HepG2 (cell line): ENCODE measurements around the gene ABRACL. TPM values are rescaled to one million over a fixed set of nuclear protein-coding genes. Genes with fewer than 3 reads are reported as not detected.

ENCODE experiments used
- ATAD3A ChIP-seq: sonication (generic); formaldehyde crosslinking; IDR thresholded peaks from 2 replicates; pipeline ENCODE4 v1.4.0; 2020; ENCODE audit warnings: missing genetic modification reagents
- GATAD2A ChIP-seq: IDR thresholded peaks from 2 replicates; pipeline ENCODE4 v1.6.1; 2016
- HCFC1 ChIP-seq: fragments of 150-350 bp; IDR thresholded peaks from 2 replicates; pipeline ENCODE4 v1.6.1; 2014; ENCODE audit warnings: low read depth, low read length
- HHEX ChIP-seq: IDR thresholded peaks from 2 replicates; pipeline ENCODE4 v1.6.1; 2016; ENCODE audit warnings: control low read depth
- HNRNPUL1 ChIP-seq: fragments of 200-400 bp; formaldehyde crosslinking; IDR thresholded peaks from 2 replicates; pipeline ENCODE4 v1.6.1; 2017; ENCODE audit warnings: low read depth, mild to moderate bottlenecking, low read length, moderate library complexity
- HOXA9 ChIP-seq: sonication (generic); formaldehyde crosslinking; IDR thresholded peaks from 2 replicates; pipeline ENCODE4 v1.8.1; 2022; ENCODE audit warnings: missing genetic modification reagents, mild to moderate bottlenecking, moderate library complexity, borderline replicate concordance
- MAFK ChIP-seq, 2 experiments: IDR thresholded peaks in 1 of 2; conservative IDR thresholded peaks in 1 of 2; 2 replicates each; pipeline ENCODE4 v1.6.1; 2011; ENCODE audit warnings: improper control_type of control experiment in 2 of 2, low read length in 2 of 2
- MAZ ChIP-seq, 2 experiments: sonication (generic) in 1 of 2; formaldehyde crosslinking in 1 of 2; IDR thresholded peaks; 2 replicates each; pipeline versions ENCODE4 v1.5.0 to v1.6.1; 2012 to 2020; ENCODE audit warnings: low read depth in 2 of 2, mild to moderate bottlenecking in 2 of 2, borderline replicate concordance in 1 of 2, improper control_type of control experiment in 1 of 2, low read length in 1 of 2, missing genetic modification reagents in 1 of 2, moderate library complexity in 1 of 2
- MNT ChIP-seq: fragments of 450-650 bp; IDR thresholded peaks from 2 replicates; pipeline ENCODE4 v1.6.1; 2016
- NBN ChIP-seq: fragments of 450-650 bp; conservative IDR thresholded peaks from 2 replicates; pipeline ENCODE4 v1.6.1; 2017
- NFE2L2 ChIP-seq: fragments of 150-350 bp; IDR thresholded peaks from 2 replicates; pipeline ENCODE4 v1.6.1; 2014; ENCODE audit warnings: low read length
- NR2F6 ChIP-seq, 2 experiments: IDR thresholded peaks; 2 replicates each; pipeline ENCODE4 v1.6.1; 2016; ENCODE audit warnings: antibody characterized with exemption in 1 of 2, mild to moderate bottlenecking in 1 of 2
- PATZ1 ChIP-seq: sonication (generic); formaldehyde crosslinking; IDR thresholded peaks from 2 replicates; pipeline ENCODE4 v1.4.0; 2020; ENCODE audit warnings: missing genetic modification reagents
- SMARCC2 ChIP-seq: fragments of 450-650 bp; IDR thresholded peaks from 2 replicates; pipeline ENCODE4 v1.6.1; 2017; ENCODE audit warnings: antibody characterized with exemption, mild to moderate bottlenecking
- TEAD2 ChIP-seq: sonication (generic); formaldehyde crosslinking; IDR thresholded peaks from 2 replicates; pipeline ENCODE4 v1.9.0; 2021; ENCODE audit warnings: missing genetic modification reagents
- ZFP37 ChIP-seq: sonication (generic); formaldehyde crosslinking; IDR thresholded peaks from 2 replicates; pipeline ENCODE4 v1.4.0; 2020; ENCODE audit warnings: missing genetic modification reagents, borderline replicate concordance
- ZFYVE20 ChIP-seq: sonication (generic); formaldehyde crosslinking; IDR thresholded peaks from 2 replicates; pipeline ENCODE4 v1.8.0; 2023; ENCODE audit warnings: low read depth, mild to moderate bottlenecking, moderate library complexity, missing genetic modification reagents, borderline replicate concordance
- ZKSCAN1 ChIP-seq: fragments of 150-350 bp; IDR thresholded peaks from 2 replicates; pipeline ENCODE4 v1.6.1; 2014; ENCODE audit warnings: low read length
- ZNF83 ChIP-seq: sonication (generic); formaldehyde crosslinking; IDR thresholded peaks from 2 replicates; pipeline ENCODE4 v1.4.0; 2020; ENCODE audit warnings: missing genetic modification reagents, mild to moderate bottlenecking, borderline replicate concordance
- polyA plus RNA-seq, 8 experiments: library from polyadenylated mRNA; depleted of rRNA in 3 of 8; stranded (reverse) in 7 of 8; unstranded in 1 of 8; fragments of >200 nt; fragmentation: Illumina TruSeq in 4 of 8; extraction: Trizol in 4 of 8; gene quantifications; 2 replicates each; pipeline versions ENCODE4 v1.2.1 to v1.2.3, GENCODE V29; 2011 to 2016; ENCODE audit warnings: low read depth in 4 of 8, missing spikeins in 1 of 8, mixed read lengths in 1 of 8; ENCODE audit not compliant: insufficient read depth in 1 of 8
- total RNA-seq, 5 experiments: library from RNA; depleted of rRNA; stranded (reverse); fragments of >200 nt; fragmentation: Illumina TruSeq; extraction: Trizol; gene quantifications; 2 replicates each; pipeline ENCODE4 v1.2.3, GENCODE V29; 2016; ENCODE audit warnings: low read depth in 1 of 5
- TF ChIP-seq, protein P1 (sequence below): sonication (generic); formaldehyde crosslinking; IDR thresholded peaks from 2 replicates; pipeline ENCODE4 v1.4.0; 2020; ENCODE audit warnings: missing genetic modification reagents, borderline replicate concordance
- TF ChIP-seq, protein P2 (sequence below): sonication (generic); formaldehyde crosslinking; IDR thresholded peaks from 2 replicates; pipeline ENCODE4 v1.4.0; 2020; ENCODE audit warnings: mild to moderate bottlenecking, low read depth, missing genetic modification reagents
- TF ChIP-seq, protein P3 (sequence below): sonication (generic); formaldehyde crosslinking; IDR thresholded peaks from 2 replicates; pipeline ENCODE4 v1.8.1; 2023; ENCODE audit warnings: mild to moderate bottlenecking, missing genetic modification reagents

ABRACL gene
- total and polyA plus RNA-seq, 2 of the 13 experiments (the other 11 are each of a cell fraction or from before 2014, with no cell fraction given) = 1.4 to 5.4 TPM

DNA sequence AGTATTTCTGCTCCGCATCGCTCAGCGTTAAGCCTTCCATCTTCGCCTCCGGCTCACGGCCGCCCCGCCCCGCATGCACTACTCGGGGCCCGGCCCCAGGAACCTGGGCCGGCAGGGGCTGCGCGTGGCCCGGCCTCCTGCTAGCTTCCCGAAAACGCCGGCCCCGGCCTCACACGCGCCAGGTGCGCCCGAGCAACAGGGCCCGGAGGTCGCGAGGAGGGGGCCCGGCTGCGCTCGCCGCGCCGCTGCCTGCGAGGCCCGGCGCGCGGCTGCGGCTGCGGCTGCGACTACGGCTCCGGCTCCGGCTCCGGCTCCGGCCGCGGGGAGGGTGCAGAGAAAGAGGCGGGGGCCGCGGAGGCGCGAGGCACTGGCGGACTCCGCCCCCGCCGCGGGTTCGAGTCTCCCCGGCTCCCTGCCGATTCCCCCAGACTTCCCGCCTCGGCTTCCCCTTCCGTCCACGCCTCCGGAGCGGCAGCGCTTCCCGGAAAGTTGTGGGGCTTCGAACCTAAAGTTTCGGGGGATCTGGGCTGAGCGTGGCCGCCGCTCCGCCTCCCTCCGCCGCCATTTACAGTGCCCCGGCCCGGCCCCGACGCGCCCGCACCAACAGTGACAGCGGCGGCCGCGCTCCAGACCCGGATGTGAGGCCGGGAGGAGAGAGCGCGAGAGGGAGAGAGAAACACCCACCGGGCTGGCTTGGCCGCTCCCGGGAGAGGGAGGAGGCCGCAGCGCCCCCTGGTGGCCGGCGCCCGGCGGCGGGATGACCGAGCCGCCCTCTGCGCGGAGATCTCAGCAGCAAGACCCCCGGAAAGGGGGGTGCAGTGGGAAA, 40.7 kb upstream of the ABRACL start, which contains the start of gene REPS1 (continued):
- TF ChIP-seq MAFK (conservative IDR thresholded peaks at IDR 0.05 in 1 of 2, IDR thresholded peaks at IDR 0.05 in 1 of 2; ENCODE audit: low read length in 2 of 2) (no peak), HNRNPUL1 (peak; percentile 51; the same call in 1 of the 2 replicates), PATZ1 (CRISPR knock-in tag) (peak; percentile 88), MNT (no peak), HCFC1 (0 out of 2 replicates have a peak, but pooled peaks have one; percentile 22), NR2F6 (IDR thresholded peaks at IDR 0.05) (no peak), NR2F6 (CRISPR knock-in tag; IDR thresholded peaks at IDR 0.05) (peak; percentile 66; the same call in 1 of the 2 replicates), GATAD2A (peak; percentile 87), HOXA9 (no peak), ZFYVE20 (no peak), TEAD2 (CRISPR knock-in tag) (no peak), HHEX (CRISPR knock-in tag) (no peak), ZKSCAN1 (0 out of 2 replicates have a peak, but pooled peaks have one; percentile 13), ZNF83 (CRISPR knock-in tag) (peak; percentile 79), NBN (no peak), ATAD3A (no peak), ZFP37 (CRISPR knock-in tag) (0 out of 2 replicates have a peak, but pooled peaks have one; percentile 44), NFE2L2 (no peak), MAZ (IDR thresholded peaks at IDR 0.05; ENCODE audit: borderline replicate concordance, low read depth, low read length) (peak; percentile 53), MAZ (CRISPR knock-in tag; IDR thresholded peaks at IDR 0.05; ENCODE audit: low read depth) (0 out of 2 replicates have a peak, but pooled peaks have one; percentile 49), SMARCC2 (no peak)
- TF ChIP-seq, protein P1, sequence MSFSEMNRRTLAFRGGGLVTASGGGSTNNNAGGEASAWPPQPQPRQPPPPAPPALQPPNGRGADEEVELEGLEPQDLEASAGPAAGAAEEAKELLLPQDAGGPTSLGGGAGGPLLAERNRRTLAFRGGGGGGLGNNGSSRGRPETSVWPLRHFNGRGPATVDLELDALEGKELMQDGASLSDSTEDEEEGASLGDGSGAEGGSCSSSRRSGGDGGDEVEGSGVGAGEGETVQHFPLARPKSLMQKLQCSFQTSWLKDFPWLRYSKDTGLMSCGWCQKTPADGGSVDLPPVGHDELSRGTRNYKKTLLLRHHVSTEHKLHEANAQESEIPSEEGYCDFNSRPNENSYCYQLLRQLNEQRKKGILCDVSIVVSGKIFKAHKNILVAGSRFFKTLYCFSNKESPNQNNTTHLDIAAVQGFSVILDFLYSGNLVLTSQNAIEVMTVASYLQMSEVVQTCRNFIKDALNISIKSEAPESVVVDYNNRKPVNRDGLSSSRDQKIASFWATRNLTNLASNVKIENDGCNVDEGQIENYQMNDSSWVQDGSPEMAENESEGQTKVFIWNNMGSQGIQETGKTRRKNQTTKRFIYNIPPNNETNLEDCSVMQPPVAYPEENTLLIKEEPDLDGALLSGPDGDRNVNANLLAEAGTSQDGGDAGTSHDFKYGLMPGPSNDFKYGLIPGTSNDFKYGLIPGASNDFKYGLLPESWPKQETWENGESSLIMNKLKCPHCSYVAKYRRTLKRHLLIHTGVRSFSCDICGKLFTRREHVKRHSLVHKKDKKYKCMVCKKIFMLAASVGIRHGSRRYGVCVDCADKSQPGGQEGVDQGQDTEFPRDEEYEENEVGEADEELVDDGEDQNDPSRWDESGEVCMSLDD (CRISPR knock-in tag) = no peak
- TF ChIP-seq, protein P2, sequence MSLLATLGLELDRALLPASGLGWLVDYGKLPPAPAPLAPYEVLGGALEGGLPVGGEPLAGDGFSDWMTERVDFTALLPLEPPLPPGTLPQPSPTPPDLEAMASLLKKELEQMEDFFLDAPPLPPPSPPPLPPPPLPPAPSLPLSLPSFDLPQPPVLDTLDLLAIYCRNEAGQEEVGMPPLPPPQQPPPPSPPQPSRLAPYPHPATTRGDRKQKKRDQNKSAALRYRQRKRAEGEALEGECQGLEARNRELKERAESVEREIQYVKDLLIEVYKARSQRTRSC (CRISPR knock-in tag) = no peak
- TF ChIP-seq, protein P3, sequence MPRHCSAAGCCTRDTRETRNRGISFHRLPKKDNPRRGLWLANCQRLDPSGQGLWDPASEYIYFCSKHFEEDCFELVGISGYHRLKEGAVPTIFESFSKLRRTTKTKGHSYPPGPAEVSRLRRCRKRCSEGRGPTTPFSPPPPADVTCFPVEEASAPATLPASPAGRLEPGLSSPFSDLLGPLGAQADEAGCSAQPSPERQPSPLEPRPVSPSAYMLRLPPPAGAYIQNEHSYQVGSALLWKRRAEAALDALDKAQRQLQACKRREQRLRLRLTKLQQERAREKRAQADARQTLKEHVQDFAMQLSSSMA = peak; percentile 90
